IMR-90 (cell line): ENCODE measurements around the gene DEAF1. TPM values are rescaled to one million over a fixed set of nuclear protein-coding genes. Genes with fewer than 3 reads are reported as not detected.

Experiments used
- ATAC-seq: fragments of 200-7000 bp; cut with Tn5 transposase; 2 replicates; pipeline ENCODE4 v1.9.1; 2020; ENCODE audit warnings: low read depth, mild to moderate bottlenecking, moderate library complexity
- BruUV-seq: library from RNA; stranded (reverse); fragments of 400-500 nt; replicated peaks from 2 replicates; lab custom pipeline; 2021; lab: Mats Ljungman, UMichigan
- CTCF ChIA-PET: fragments of 300-600 bp; formaldehyde crosslinking; extraction: SDS; loops from one replicate; lab custom pipeline; 2021; ENCODE audit warnings: antibody characterized with exemption; lab: Yijun Ruan, JAX
- POLR2A ChIA-PET: fragments of 300-600 bp; sonication (Branson Sonifier 250); formaldehyde crosslinking; loops from one replicate; lab custom pipeline; 2022; ENCODE audit warnings: antibody characterized with exemption; ENCODE audit not compliant: unreplicated experiment; lab: Charles Lee
- DNase-seq: peaks from one replicate; pipeline ENCODE4 v3.0.0; 2013
- H2AFZ ChIP-seq: replicated peaks from 2 replicates; pipeline ENCODE3; 2013; ENCODE audit warnings: low read length, mild to moderate bottlenecking; ENCODE audit not compliant: poor library complexity
- H2AK5ac ChIP-seq: 2 replicates; pipeline ENCODE4 v1.6.1; 2013; ENCODE audit warnings: low read depth, low read length, inconsistent platforms
- H2AK9ac ChIP-seq: replicated peaks from 2 replicates; pipeline ENCODE3; 2013; ENCODE audit warnings: mild to moderate bottlenecking, low read depth, low read length, moderate library complexity; ENCODE audit not compliant: poor library complexity
- H2BK120ac ChIP-seq: 2 replicates; pipeline ENCODE4 v1.6.1; 2013; ENCODE audit warnings: low read depth, low read length, inconsistent platforms
- H2BK15ac ChIP-seq: 3 replicates; pipeline ENCODE4 v1.6.1; 2013; ENCODE audit warnings: low read depth, low read length, inconsistent platforms
- H2BK20ac ChIP-seq: 2 replicates; pipeline ENCODE4 v1.6.1; 2013; ENCODE audit warnings: low read depth, mild to moderate bottlenecking, inconsistent platforms, low read length, moderate library complexity
- H2BK5ac ChIP-seq: 2 replicates; pipeline ENCODE4 v1.6.1; 2013; ENCODE audit warnings: mild to moderate bottlenecking, low read depth, low read length, inconsistent platforms; ENCODE audit not compliant: poor library complexity, severe bottlenecking
- H3K14ac ChIP-seq: replicated peaks from 2 replicates; pipeline ENCODE4 v1.6.1; 2013; ENCODE audit warnings: low read depth, low read length, inconsistent platforms
- H3K18ac ChIP-seq: 2 replicates; pipeline ENCODE4 v1.6.1; 2013; ENCODE audit warnings: low read depth, low read length, control low read depth
- H3K23ac ChIP-seq: 2 replicates; pipeline ENCODE4 v1.6.1; 2013; ENCODE audit warnings: low read depth, low read length, inconsistent platforms
- H3K27ac ChIP-seq: 2 replicates; pipeline ENCODE4 v1.5.1; 2013; ENCODE audit warnings: mild to moderate bottlenecking, control low read depth, low read length; ENCODE audit not compliant: insufficient read depth
- H3K27me3 ChIP-seq: 2 replicates; pipeline ENCODE4 v1.6.1; 2013; ENCODE audit warnings: low read length; ENCODE audit not compliant: control insufficient read depth, insufficient read depth
- H3K36me3 ChIP-seq: 2 replicates; pipeline ENCODE4 v1.6.1; 2013; ENCODE audit warnings: low read length, mixed read lengths; ENCODE audit not compliant: control insufficient read depth, insufficient read depth
- H3K4ac ChIP-seq: 2 replicates; pipeline ENCODE4 v1.6.1; 2013; ENCODE audit warnings: low read depth, low read length, inconsistent platforms
- H3K4me1 ChIP-seq: 2 replicates; pipeline ENCODE4 v1.6.1; 2013; ENCODE audit warnings: low read length, mixed read lengths; ENCODE audit not compliant: control insufficient read depth, insufficient read depth
- H3K4me2 ChIP-seq: 2 replicates; pipeline ENCODE4 v1.6.1; 2013; ENCODE audit warnings: low read depth, mild to moderate bottlenecking, control low read depth, low read length, moderate library complexity
- H3K4me3 ChIP-seq: 2 replicates; pipeline ENCODE4 v1.5.1; 2013; ENCODE audit warnings: low read depth, mild to moderate bottlenecking, control low read depth, low read length, moderate library complexity; ENCODE audit not compliant: insufficient read depth
- H3K56ac ChIP-seq: 2 replicates; pipeline ENCODE4 v1.6.1; 2013; ENCODE audit warnings: low read length, inconsistent platforms; ENCODE audit not compliant: insufficient read depth; ENCODE audit errors: extremely low read depth
- H3K79me1 ChIP-seq, 2 experiments: 2 replicates each; pipeline ENCODE4 v1.6.1; 2013; ENCODE audit warnings: low read length in 2 of 2, inconsistent platforms in 1 of 2, low read depth in 1 of 2
- H3K9ac ChIP-seq: 2 replicates; pipeline ENCODE4 v1.6.1; 2013; ENCODE audit warnings: low read depth, low read length, control low read depth
- H3K9me1 ChIP-seq: 2 replicates; pipeline ENCODE4 v1.6.1; 2013; ENCODE audit warnings: low read length, inconsistent platforms; ENCODE audit not compliant: insufficient read depth
- H3K9me3 ChIP-seq: 2 replicates; pipeline ENCODE4 v1.6.1; 2013; ENCODE audit warnings: low read length; ENCODE audit not compliant: control insufficient read depth, insufficient read depth
- H4K20me1 ChIP-seq: 2 replicates; pipeline ENCODE4 v1.6.1; 2013; ENCODE audit warnings: low read length, inconsistent platforms; ENCODE audit not compliant: insufficient read depth
- H4K5ac ChIP-seq: 2 replicates; pipeline ENCODE4 v1.6.1; 2013; ENCODE audit warnings: mild to moderate bottlenecking, low read depth, low read length, control low read depth
- H4K8ac ChIP-seq, 2 experiments: 2 replicates each; pipeline ENCODE4 v1.6.1; 2013; ENCODE audit warnings: low read depth in 2 of 2, low read length in 2 of 2, control low read depth in 1 of 2, inconsistent platforms in 1 of 2
- H4K91ac ChIP-seq: 2 replicates; pipeline ENCODE4 v1.6.1; 2013; ENCODE audit warnings: low read depth, low read length, inconsistent platforms; ENCODE audit not compliant: insufficient read depth
- ELK1 ChIP-seq: fragments of 150-350 bp; IDR thresholded peaks from 2 replicates; pipeline ENCODE4 v1.6.1; 2016; ENCODE audit warnings: low read depth, mild to moderate bottlenecking, low read length, moderate library complexity, borderline replicate concordance
- FOS ChIP-seq: fragments of 150-350 bp; IDR thresholded peaks from 2 replicates; pipeline ENCODE4 v1.6.1; 2016; ENCODE audit warnings: low read depth, low read length
- MAFK ChIP-seq: IDR thresholded peaks from 2 replicates; pipeline ENCODE4 v1.6.1; 2012; ENCODE audit warnings: low read depth, low read length, improper control_type of control experiment
- MXI1 ChIP-seq: IDR thresholded peaks from 2 replicates; pipeline ENCODE4 v1.6.1; 2012; ENCODE audit warnings: low read depth, mild to moderate bottlenecking, low read length, moderate library complexity, borderline replicate concordance
- NFE2L2 ChIP-seq: fragments of 150-350 bp; IDR thresholded peaks from 2 replicates; pipeline ENCODE4 v1.6.1; 2016; ENCODE audit warnings: low read depth, mild to moderate bottlenecking, low read length
- RFX5 ChIP-seq: IDR thresholded peaks from 2 replicates; pipeline ENCODE4 v1.8.0; 2012; ENCODE audit warnings: low read depth, mild to moderate bottlenecking, low read length, moderate library complexity
- WGBS, 2 experiments: methylation state at CpG; one replicate each; pipeline versions ENCODE4 v1.1.5 to v1.1.7; 2013; ENCODE audit warnings: missing lambda C conversion rate in 2 of 2; ENCODE audit not compliant: insufficient read length in 1 of 2; ENCODE audit errors: extremely low coverage in 2 of 2; 5-methylcytosine and 5-hydroxymethylcytosine counted together
- dilution Hi-C: fragments of 300-500 bp; cut with HindIII; formaldehyde crosslinking; loops from one replicate; pipeline ENCODE4 v1.14.3; 2018; ENCODE audit warnings: low sequenced_read_pairs; ENCODE audit not compliant: unreplicated experiment
- in situ Hi-C: fragments of 300-500 bp; cut with MboI; formaldehyde crosslinking; loops from 3 replicates; pipeline ENCODE4 v1.14.3; 2019; ENCODE audit warnings: low sequenced_read_pairs, inconsistent platforms, mixed read lengths
- intact Hi-C: fragments of 100-400 bp; cut with micrococcal nuclease; formaldehyde crosslinking; loops from 2 replicates; pipeline ENCODE4 v1.10.0; 2022
- polyA plus RNA-seq, 3 experiments: library from polyadenylated mRNA; depleted of rRNA; stranded (reverse); fragments of >200 nt; gene quantifications; 2 replicates each; pipeline ENCODE4 v1.2.3, GENCODE V29; 2012; ENCODE audit warnings: low replicate concordance in 1 of 3
- total RNA-seq: library from RNA; depleted of rRNA; stranded (reverse); fragments of >200 nt; gene quantifications from 2 replicates; pipeline ENCODE4 v1.2.3, GENCODE V29; 2012
- TF ChIP-seq, protein P1 (sequence below): fragments of 150-350 bp; IDR thresholded peaks from 2 replicates; pipeline ENCODE4 v1.6.1; 2017; ENCODE audit warnings: mild to moderate bottlenecking, antibody characterized with exemption, low read length, low read depth

Gene DEAF1
- total and polyA plus RNA-seq, 2 of the 4 experiments (the other 2 are of a cell fraction) = 22.9 to 31.6 TPM

DNA sequence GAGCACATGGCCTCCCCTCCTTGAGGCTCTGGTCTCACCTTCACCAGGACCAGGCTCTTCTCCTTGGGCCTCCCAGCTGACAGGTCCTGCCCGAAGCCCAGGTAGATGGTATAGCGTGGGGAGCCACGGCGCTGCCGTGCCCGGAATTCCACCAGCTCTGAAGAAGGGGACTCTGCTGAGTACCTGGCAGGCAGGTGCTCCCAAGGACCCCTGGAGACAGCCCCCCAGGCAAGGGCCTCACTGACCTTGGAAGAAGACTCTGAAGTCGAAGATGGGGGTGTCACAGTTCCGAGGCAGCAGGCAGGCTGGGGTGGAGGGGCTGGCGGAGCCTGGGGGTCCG, 82.1 kb downstream of the DEAF1 start:
- Histone ChIP-seq H4K20me1 (peaks cover 39% of the 10 kb centered on the region), H3K79me1 (peaks cover 0 to 29% of the 10 kb centered on the region in 2 experiments; a peak in 3 of 4 replicates), H4K8ac (no peak overlapping the region), H2BK20ac (no peak overlapping the region), H4K5ac (no peak overlapping the region), H3K27ac (no peak overlapping the region), H2BK15ac (no peak overlapping the region), H2BK120ac (no peak overlapping the region), H3K9me1 (no peaks in the 10 kb centered on the region), H3K9ac (no peak overlapping the region), H3K4me2 (no peak overlapping the region), H3K27me3 (no peaks in the 10 kb centered on the region), H2AFZ (no peak overlapping the region), H4K91ac (no peak overlapping the region), H3K9me3 (no peaks in the 10 kb centered on the region), H3K4me3 (no peak overlapping the region), H2AK5ac (no peak overlapping the region), H3K36me3 (peaks cover 55% of the 10 kb centered on the region), H3K23ac (no peak overlapping the region), H3K56ac (no peak overlapping the region), H3K4me1 (peaks cover 4% of the 10 kb centered on the region; the same call in 1 of the 2 replicates), H3K14ac (no peak overlapping the region), H3K4ac (no peak overlapping the region), H2BK5ac (no peak overlapping the region), H3K18ac (no peak overlapping the region), H2AK9ac (no peak overlapping the region)
- WGBS, 2 experiments = 92% methylated on average over 5 of the region's 10 CpGs; no CpG with 5 or more reads in 1 of the 2 experiments
- no TSS peak for BruUV-seq
- ATAC-seq (no peak), DNase-seq (no peak)
- dilution Hi-C loops (no loop called here), in situ Hi-C loops (no loop called here), intact Hi-C loops (no loop called here)
- POLR2A ChIA-PET = no interaction called here
- TF ChIP-seq FOS (no peak), NFE2L2 (no peak), MXI1 (no peak), MAFK (no peak), RFX5 (no peak), ELK1 (no peak)
- TF ChIP-seq, protein P1, sequence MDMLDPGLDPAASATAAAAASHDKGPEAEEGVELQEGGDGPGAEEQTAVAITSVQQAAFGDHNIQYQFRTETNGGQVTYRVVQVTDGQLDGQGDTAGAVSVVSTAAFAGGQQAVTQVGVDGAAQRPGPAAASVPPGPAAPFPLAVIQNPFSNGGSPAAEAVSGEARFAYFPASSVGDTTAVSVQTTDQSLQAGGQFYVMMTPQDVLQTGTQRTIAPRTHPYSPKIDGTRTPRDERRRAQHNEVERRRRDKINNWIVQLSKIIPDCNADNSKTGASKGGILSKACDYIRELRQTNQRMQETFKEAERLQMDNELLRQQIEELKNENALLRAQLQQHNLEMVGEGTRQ = no peak
- CTCF ChIA-PET = no interaction called here
